LNCaP clone FGC (cell line): ENCODE data around the gene DAPK1.

ENCODE experiments used
- DNase-seq: peaks from one replicate; pipeline ENCODE4 v3.0.0-alpha.2; 2011; ENCODE audit warnings: low read depth
- H3K4me3 ChIP-seq: 2 replicates; pipeline ENCODE4 v1.5.1; 2011; ENCODE audit warnings: mild to moderate bottlenecking, low read depth, low read length, control low read depth
- TF ChIP-seq, protein P1 (sequence below): IDR thresholded peaks from 2 replicates; pipeline ENCODE4 v1.5.1; 2012; ENCODE audit warnings: mild to moderate bottlenecking; ENCODE audit not compliant: control insufficient read depth, insufficient read depth; ENCODE audit errors: extremely low read depth

DAPK1 gene

DNA sequence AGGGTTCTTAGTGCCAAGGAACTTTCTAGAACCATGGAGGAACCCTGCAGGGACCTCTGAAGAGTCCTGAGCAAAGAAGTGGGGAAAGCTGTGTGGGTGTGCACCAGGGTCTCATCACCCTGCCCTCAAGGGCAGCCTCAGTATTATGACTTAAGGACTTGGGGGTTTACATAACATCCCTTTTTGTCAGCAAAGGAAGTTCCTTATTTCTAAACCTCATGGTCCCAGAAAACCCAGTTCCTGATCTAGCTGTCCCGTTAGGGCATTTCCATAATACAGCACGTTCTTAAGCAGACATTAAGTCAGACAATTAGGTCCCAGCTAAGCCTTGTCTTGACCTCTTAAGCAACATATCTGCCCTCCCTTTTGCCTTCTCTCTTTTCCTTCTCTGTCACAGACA is 57.3 kb downstream of the DAPK1 start:
- TF ChIP-seq, protein P1, sequence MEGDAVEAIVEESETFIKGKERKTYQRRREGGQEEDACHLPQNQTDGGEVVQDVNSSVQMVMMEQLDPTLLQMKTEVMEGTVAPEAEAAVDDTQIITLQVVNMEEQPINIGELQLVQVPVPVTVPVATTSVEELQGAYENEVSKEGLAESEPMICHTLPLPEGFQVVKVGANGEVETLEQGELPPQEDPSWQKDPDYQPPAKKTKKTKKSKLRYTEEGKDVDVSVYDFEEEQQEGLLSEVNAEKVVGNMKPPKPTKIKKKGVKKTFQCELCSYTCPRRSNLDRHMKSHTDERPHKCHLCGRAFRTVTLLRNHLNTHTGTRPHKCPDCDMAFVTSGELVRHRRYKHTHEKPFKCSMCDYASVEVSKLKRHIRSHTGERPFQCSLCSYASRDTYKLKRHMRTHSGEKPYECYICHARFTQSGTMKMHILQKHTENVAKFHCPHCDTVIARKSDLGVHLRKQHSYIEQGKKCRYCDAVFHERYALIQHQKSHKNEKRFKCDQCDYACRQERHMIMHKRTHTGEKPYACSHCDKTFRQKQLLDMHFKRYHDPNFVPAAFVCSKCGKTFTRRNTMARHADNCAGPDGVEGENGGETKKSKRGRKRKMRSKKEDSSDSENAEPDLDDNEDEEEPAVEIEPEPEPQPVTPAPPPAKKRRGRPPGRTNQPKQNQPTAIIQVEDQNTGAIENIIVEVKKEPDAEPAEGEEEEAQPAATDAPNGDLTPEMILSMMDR = no peak
- DNase-seq = no peak

DNA sequence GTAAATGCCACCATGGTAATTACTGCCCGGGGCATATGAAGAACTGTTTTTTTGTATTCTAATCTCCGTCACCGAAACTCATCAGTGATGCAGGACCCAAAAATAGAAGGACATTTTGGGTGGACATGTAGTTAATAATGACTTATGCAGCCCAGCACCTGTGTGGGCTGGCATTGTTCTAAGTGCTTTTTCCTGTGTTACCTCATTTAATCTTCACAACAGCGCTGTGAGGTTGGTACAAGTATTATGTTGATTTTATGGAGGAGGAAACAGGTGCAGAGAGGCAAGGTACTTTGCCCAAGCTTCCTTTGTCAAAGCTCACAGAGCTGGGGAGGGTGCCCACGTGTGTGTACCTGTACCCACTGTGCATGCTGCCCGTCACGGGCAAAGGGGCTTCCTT is 58.4 kb downstream of the DAPK1 start:
- no peak overlapping the region for H3K4me3 ChIP-seq
- TF ChIP-seq, protein P1 = no peak
- DNase-seq = no peak

More for the DNA sequence above, 57.3 kb downstream of the DAPK1 start:
- no peak overlapping the region for H3K4me3 ChIP-seq

DNA sequence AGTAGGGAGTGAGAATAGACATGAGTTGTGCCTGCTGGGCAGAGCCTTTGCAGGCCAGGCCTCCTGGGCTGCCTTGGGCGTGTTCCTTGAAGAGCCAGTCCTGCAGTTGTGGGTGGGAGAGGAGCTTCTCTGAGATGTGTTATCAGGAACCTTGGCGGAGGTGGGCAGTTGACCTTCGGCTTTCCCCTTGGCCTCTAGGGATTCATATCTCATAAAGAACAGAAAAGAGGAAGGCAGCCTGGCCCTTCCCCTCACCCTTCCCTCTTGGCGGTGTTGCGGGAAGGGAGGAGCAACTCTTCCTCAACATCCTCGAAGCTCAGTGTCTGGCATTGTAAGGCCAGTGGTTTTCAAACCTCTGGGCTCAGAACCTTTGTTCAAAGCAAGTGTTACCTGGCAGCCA is 59.2 kb downstream of the DAPK1 start:
- no peak overlapping the region for H3K4me3 ChIP-seq
- TF ChIP-seq, protein P1 = no peak
- DNase-seq = no peak

DNA sequence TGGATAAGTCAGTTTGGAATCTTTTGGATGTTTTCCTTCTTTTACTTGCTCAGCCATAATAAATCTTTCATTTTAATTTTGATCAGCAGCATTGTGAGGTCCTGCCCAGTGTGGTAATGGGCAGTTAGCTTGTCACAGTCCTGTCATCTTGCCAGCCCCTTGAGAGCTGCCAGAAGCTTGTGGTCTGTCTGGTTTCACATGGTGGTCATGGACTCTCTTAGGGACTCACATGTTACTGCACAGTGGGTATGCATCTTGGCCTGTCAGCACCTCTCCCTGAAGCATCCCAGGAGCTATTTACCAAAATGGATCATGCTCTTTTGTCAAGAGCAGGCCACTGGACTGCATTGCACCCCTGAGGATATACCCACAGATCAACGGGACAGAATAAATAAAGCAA is 60.3 kb downstream of the DAPK1 start:
- DNase-seq = no peak

DNA sequence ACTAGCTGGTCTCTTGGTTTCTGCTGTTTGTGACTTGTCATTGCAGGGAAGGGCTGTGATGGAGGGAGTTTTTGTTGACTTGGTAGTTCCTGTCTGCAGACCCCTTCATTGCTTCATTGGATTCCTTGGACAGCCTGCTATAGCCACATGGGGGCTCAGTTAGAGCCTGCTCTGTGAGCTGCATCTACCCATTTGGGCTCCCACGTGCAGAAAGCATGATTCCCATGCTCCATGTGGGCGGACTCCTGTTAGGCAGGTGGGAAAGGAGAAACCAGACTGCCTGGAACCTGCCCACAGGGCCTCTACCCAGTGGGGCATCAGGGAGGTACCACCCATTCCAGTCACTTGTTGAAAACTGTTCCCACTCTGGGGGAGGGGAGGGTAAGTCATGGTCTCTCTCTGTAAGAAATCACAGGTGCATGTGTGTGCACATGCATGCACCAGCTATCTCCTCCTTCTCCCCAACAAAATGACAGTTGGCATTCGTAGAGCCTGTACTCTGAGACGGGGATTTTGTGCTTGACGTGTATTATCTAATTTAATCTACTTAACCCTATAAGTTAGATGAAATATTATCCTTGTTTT is 61.0 kb downstream of the DAPK1 start:
- TF ChIP-seq, protein P1 = no peak
- no peak overlapping the region for H3K4me3 ChIP-seq
- DNase-seq = no peak

More for the DNA sequence above, 60.3 kb downstream of the DAPK1 start:
- TF ChIP-seq, protein P1 = no peak
- H3K4me3 ChIP-seq = no peak overlapping the region

DNA sequence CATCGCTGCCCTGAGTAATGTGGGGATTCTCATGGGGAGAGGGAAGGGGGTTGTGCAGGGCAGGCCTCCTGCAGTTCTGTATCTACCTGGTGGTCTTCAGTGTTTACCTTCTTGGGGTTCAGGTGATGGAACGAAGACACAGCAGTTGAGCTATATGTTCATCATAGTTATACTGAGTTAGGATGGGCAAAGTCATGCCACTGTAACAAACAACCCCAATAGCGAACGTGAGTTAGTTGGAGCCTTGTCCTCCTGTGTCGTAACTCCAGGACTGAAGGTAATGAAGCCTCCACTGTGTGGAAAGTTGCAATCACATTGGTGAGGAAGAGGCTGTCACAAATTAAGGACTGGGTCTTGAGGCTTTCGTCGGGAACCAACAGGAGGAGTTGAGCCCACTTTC is 64.4 kb downstream of the DAPK1 start:
- TF ChIP-seq, protein P1 = no peak
- no peak for DNase-seq
- H3K4me3 ChIP-seq = no peak overlapping the region

DNA sequence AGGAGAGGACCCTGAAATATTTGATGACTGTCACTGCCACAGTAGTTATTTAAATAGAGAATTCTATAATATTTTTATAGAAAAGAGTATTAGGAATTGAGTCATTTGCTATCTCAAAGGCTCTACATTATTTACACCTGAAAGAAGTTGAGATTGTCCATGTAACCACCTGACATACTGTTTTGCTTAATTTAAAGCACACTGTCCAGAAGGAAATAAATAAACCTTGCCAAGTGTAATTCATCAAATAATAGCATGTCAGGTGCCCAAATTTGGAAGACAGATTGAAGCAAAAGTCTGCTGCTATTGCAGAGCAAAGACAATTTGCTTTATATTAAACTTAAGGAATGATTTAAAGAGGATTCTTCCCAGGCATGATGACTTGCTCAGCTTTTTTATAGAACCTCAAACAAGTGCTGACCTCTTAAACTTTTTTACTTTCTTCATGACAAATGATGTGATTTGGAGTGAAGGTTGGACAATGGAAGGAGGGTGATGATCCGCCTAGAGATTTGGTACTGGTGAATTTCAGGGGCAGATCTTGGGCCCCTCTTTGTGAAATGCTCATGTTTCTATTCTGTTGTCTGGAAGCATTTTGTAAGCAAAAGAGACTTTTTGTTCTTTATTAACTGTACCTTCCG is 65.0 kb downstream of the DAPK1 start:
- no peak overlapping the region for H3K4me3 ChIP-seq
- TF ChIP-seq, protein P1 = no peak
- no peak for DNase-seq
